B cell (primary cell): Measurements from ENCODE around the gene TRAPPC1. TPM values are rescaled to one million over a fixed set of nuclear protein-coding genes. Genes with fewer than 3 reads are reported as not detected.
A peak's percentile ranks its signal among the peaks of the same experiment; 100 is the strongest.

Source experiments
- ATAC-seq: fragments of 200-7000 bp; cut with Tn5 transposase; one replicate; pipeline ENCODE4 v1.10.0; 2021; ENCODE audit warnings: low read depth, mild to moderate bottlenecking, moderate number of reproducible peaks, moderate library complexity
- CTCF ChIA-PET: fragments of 350-600 bp; sonication (Branson Sonifier 250); formaldehyde crosslinking; loops from one replicate; lab custom pipeline; 2021; ENCODE audit warnings: antibody characterized with exemption, inconsistent platforms; lab: Charles Lee
- POLR2A ChIA-PET: fragments of 350-600 bp; sonication (Branson Sonifier 250); formaldehyde crosslinking; loops from one replicate; lab custom pipeline; 2021; ENCODE audit warnings: antibody characterized with exemption; lab: Charles Lee
- DNase-seq: peaks from one replicate; pipeline ENCODE4 v3.0.0; 2013
- H2AFZ ChIP-seq: 2 replicates; pipeline ENCODE4 v1.6.1; 2012; ENCODE audit warnings: mild to moderate bottlenecking, low read depth, low read length; ENCODE audit not compliant: insufficient read depth, poor library complexity, severe bottlenecking
- H3K27ac ChIP-seq, 2 donors: 1 replicate in 1 of 2; 2 replicates in 1 of 2; pipeline ENCODE4 v1.5.1; 2012 to 2013; ENCODE audit warnings: low read length in 2 of 2, mild to moderate bottlenecking in 2 of 2, moderate library complexity in 1 of 2
- H3K27me3 ChIP-seq, 4 experiments: fragments of 200-600 bp in 1 of 4; sonication (generic) in 1 of 4; replicated peaks in 1 of 4; 1 replicate in 2 of 4; 2 replicates in 2 of 4; pipeline versions ENCODE4 v1.6.1 to v1.7.0; 2013 to 2016; ENCODE audit warnings: low read length in 3 of 4, mild to moderate bottlenecking in 2 of 4, mixed read lengths in 1 of 4, moderate library complexity in 1 of 4; ENCODE audit not compliant: insufficient read depth in 4 of 4, control insufficient read depth in 3 of 4; ENCODE audit errors: control extremely low read depth in 1 of 4
- H3K36me3 ChIP-seq, 2 experiments: replicated peaks in 1 of 2; 1 replicate in 1 of 2; 2 replicates in 1 of 2; pipeline versions ENCODE4 v1.6.1 to v1.7.1; 2013; ENCODE audit warnings: low read length in 1 of 2; ENCODE audit not compliant: insufficient read depth in 2 of 2, control insufficient read depth in 1 of 2; ENCODE audit errors: control extremely low read depth in 1 of 2, extremely low read depth in 1 of 2
- H3K4me1 ChIP-seq, 2 donors: fragments of 200-600 bp in 1 of 2; sonication (generic) in 1 of 2; 1 replicate in 1 of 2; 2 replicates in 1 of 2; pipeline versions ENCODE4 v1.5.1 to v1.6.1; 2013 to 2017; ENCODE audit warnings: low read length in 2 of 2; ENCODE audit not compliant: control insufficient read depth in 2 of 2, insufficient read depth in 2 of 2
- H3K4me2 ChIP-seq: replicated peaks from 2 replicates; pipeline ENCODE3; 2012; ENCODE audit warnings: mild to moderate bottlenecking, low read depth, low read length; ENCODE audit not compliant: poor library complexity, severe bottlenecking
- H3K4me3 ChIP-seq, 5 experiments: fragments of 200-600 bp in 1 of 5; sonication (generic) in 1 of 5; 1 replicate in 3 of 5; 2 replicates in 2 of 5; pipeline versions ENCODE4 v1.5.1 to v1.7.0; 2011 to 2016; ENCODE audit warnings: low read length in 4 of 5, mild to moderate bottlenecking in 4 of 5, low read depth in 2 of 5, control low read depth in 1 of 5, moderate library complexity in 1 of 5; ENCODE audit not compliant: insufficient read depth in 1 of 5; ENCODE audit errors: control extremely low read depth in 1 of 5, extremely low read depth in 1 of 5
- H3K79me2 ChIP-seq: fragments of 200-600 bp; sonication (generic); one replicate; pipeline ENCODE4 v1.6.0; 2016; ENCODE audit warnings: low read length; ENCODE audit not compliant: control insufficient read depth, insufficient read depth
- H3K9ac ChIP-seq: fragments of 200-600 bp; sonication (generic); 2 replicates; pipeline ENCODE4 v1.6.1; 2017; ENCODE audit warnings: mild to moderate bottlenecking, low read length, moderate library complexity
- H3K9me3 ChIP-seq, 3 donors: one replicate each; pipeline versions ENCODE4 v1.6.1 to v1.7.1; 2013; ENCODE audit warnings: low read length in 2 of 3; ENCODE audit not compliant: control insufficient read depth in 2 of 3, insufficient read depth in 1 of 3; ENCODE audit errors: control extremely low read depth in 1 of 3
- H4K20me1 ChIP-seq: 2 replicates; pipeline ENCODE4 v1.6.0; 2012; ENCODE audit warnings: mild to moderate bottlenecking, low read length; ENCODE audit not compliant: insufficient read depth, control insufficient read depth, poor library complexity, severe bottlenecking
- H3K27ac Mint-ChIP-seq: one replicate; pipeline ENCODE4 v1.8.0; 2021; ENCODE audit warnings: mixed read lengths
- H3K27me3 Mint-ChIP-seq: one replicate; pipeline ENCODE4 v1.8.0; 2021; ENCODE audit warnings: mixed read lengths
- H3K4me1 Mint-ChIP-seq: one replicate; pipeline ENCODE4 v1.8.0; 2021; ENCODE audit warnings: mixed read lengths
- H3K4me3 Mint-ChIP-seq: one replicate; pipeline ENCODE4 v1.8.0; 2021; ENCODE audit warnings: mixed read lengths
- H3K9me3 Mint-ChIP-seq: one replicate; pipeline ENCODE4 v1.8.0; 2022; ENCODE audit warnings: mixed read lengths; ENCODE audit not compliant: insufficient read depth
- CTCF ChIP-seq: fragments of 200-600 bp; IDR thresholded peaks from one replicate; pipeline ENCODE4 v1.8.0; 2022; ENCODE audit warnings: antibody characterized with exemption, mild to moderate bottlenecking
- EZH2 ChIP-seq: IDR thresholded peaks from 2 replicates; pipeline ENCODE4 v1.6.1; 2012; ENCODE audit warnings: borderline replicate concordance, low read depth, mild to moderate bottlenecking, moderate library complexity, low read length; ENCODE audit not compliant: insufficient read depth, poor library complexity, severe bottlenecking
- WGBS: methylation state at CpG from one replicate; pipeline ENCODE4 v1.1.5; 2013; ENCODE audit warnings: missing lambda C conversion rate; ENCODE audit not compliant: insufficient coverage; 5-methylcytosine and 5-hydroxymethylcytosine counted together
- intact Hi-C: fragments of 100-400 bp; cut with micrococcal nuclease; formaldehyde crosslinking; loops from one replicate; pipeline ENCODE4 v1.10.0; 2022
- polyA plus RNA-seq: library from polyadenylated mRNA; depleted of rRNA; stranded (reverse); fragments of >200 nt; gene quantifications from 2 replicates; pipeline ENCODE4 v1.2.3, GENCODE V29; 2012
- total RNA-seq, 2 donors: library from RNA; stranded (reverse); fragments of 120-200 nt in 1 of 2; gene quantifications; 1 replicate in 1 of 2; 2 replicates in 1 of 2; pipeline versions ENCODE4 v1.2.3 to v1.2.4, GENCODE V29; 2013 to 2022

TRAPPC1 gene
- total and polyA plus RNA-seq, 2 donors (not counting 1 experiment from before 2014, with no cell fraction given): 118 to 173 TPM

DNA sequence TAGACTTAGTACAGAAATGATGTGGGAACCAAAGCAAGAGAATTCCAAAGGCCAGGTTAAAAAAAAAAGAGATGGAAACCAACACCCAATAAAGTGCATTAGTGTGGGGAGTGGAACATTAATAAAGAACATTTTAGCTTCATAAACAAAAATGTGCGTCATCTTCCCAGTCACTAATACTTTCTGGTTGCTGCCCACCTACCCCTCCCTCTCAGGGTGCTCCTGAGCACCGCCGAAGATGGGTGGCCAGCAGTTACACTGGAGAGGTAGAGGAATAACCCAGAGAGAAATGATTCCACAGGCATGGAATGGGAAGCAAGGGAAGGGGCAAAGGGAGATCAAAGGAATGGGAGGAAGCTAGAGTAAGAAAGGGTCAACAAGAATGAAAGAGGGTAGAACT is 49.1 kb downstream of the TRAPPC1 start:
- H3K27me3 ChIP-seq: no peaks in the 10 kb centered on the region
- Mint-ChIP-seq H3K4me3 (no peak overlapping the region), H3K27ac (no peak overlapping the region), H3K27me3 (no peaks in the 10 kb centered on the region), H3K9me3 (no peaks in the 10 kb centered on the region), H3K4me1 (peaks cover 3% of the 10 kb centered on the region)
- no peak overlapping the region for H3K27ac ChIP-seq
- no peak for DNase-seq
- no peak overlapping the region for H3K9ac ChIP-seq
- no peak overlapping the region for H3K4me2 ChIP-seq
- ChIA-PET CTCF (interaction anchor here (0.9 to 1.1 kb wide), 3 partner anchors 19 to 107 kb away, joined by 3 read pairs; partner anchors contain the start of gene TRAPPC1), POLR2A (interaction anchor here (1.4 kb wide), 1 partner anchor 12 kb away, joined by 3 read pairs; no protein-coding TSS in a partner anchor)
- no peak overlapping the region for H2AFZ ChIP-seq
- no peaks in the 10 kb centered on the region for H3K36me3 ChIP-seq
- peaks cover 36 to 43% of the 10 kb centered on the region in 2 donors for H3K4me1 ChIP-seq
- ATAC-seq: no peak
- H3K9me3 ChIP-seq: no peaks in the 10 kb centered on the region
- no peaks in the 10 kb centered on the region for H4K20me1 ChIP-seq
- no peak overlapping the region for H3K4me3 ChIP-seq
- H3K79me2 ChIP-seq: peaks cover 20% of the 10 kb centered on the region
- 90% methylated on average over 2 of the region's 3 CpGs for WGBS
- intact Hi-C loops: loop anchor here (10.0 kb wide), 1 partner anchor 138 kb away; no protein-coding TSS in a partner anchor
- TF ChIP-seq EZH2 (no peak), CTCF (no peak)

- H3K4me1 Mint-ChIP-seq: peaks cover 3% of the 10 kb centered on the region
- Histone ChIP-seq H3K36me3 (no peaks in the 10 kb centered on the region), H3K9ac (no peak overlapping the region), H3K9me3 (no peaks in the 10 kb centered on the region), H3K4me1 (peaks cover 35 to 40% of the 10 kb centered on the region in 2 donors), H2AFZ (peak overlapping the region; percentile 1), H3K79me2 (peaks cover 20% of the 10 kb centered on the region), H3K4me2 (no peak overlapping the region), H3K27me3 (no peaks in the 10 kb centered on the region), H4K20me1 (no peaks in the 10 kb centered on the region), H3K27ac (no peak overlapping the region), H3K4me3 (no peak overlapping the region)
- ChIA-PET POLR2A (no interaction called here), CTCF (no interaction called here)
- no peaks in the 10 kb centered on the region for H3K9me3 Mint-ChIP-seq
- ATAC-seq: no peak
- DNase-seq: no peak
- no peak for TF ChIP-seq EZH2
- TF ChIP-seq CTCF: no peak
- intact Hi-C loops: loop anchor here (10.0 kb wide), 1 partner anchor 137 kb away; no protein-coding TSS in a partner anchor
- 30% methylated on average over 2 of the region's 7 CpGs for WGBS
- H3K4me3 Mint-ChIP-seq: no peak overlapping the region
- H3K27ac Mint-ChIP-seq: no peak overlapping the region
- no peaks in the 10 kb centered on the region for H3K27me3 Mint-ChIP-seq
Observed at GRCh38 chr17:7882068-7882467, 49.7 kb downstream of the TRAPPC1 start.
